Measurements from ENCODE around the gene APBA2.

Gene APBA2

GRCh38 chr15:28962851-28963710 lies 77.3 kb downstream of the APBA2 start:
- DNase-seq: no peak

GRCh38 chr15:28963711-28964081 lies 77.9 kb downstream of the APBA2 start:
- DNase-seq: no peak

GRCh38 chr15:28964098-28964497 lies 78.3 kb downstream of the APBA2 start:
- no peak for DNase-seq

GRCh38 chr15:28967066-28967465 lies 81.3 kb downstream of the APBA2 start:
- DNase-seq: no peak

- no peak for DNase-seq
These were observed 82.2 kb downstream of the APBA2 start for GRCh38 chr15:28967990-28968389.

- DNase-seq: no peak
These were observed 83.8 kb downstream of the APBA2 start for GRCh38 chr15:28969511-28970085.

GRCh38 chr15:28974142-28974541 lies 88.4 kb downstream of the APBA2 start:
- DNase-seq: no peak

- peak; percentile 36 for DNase-seq
These were observed 90.0 kb downstream of the APBA2 start for GRCh38 chr15:28975766-28976179.

GRCh38 chr15:28977377-28978010 lies 91.7 kb downstream of the APBA2 start:
- DNase-seq: no peak

GRCh38 chr15:28978011-28978378 lies 92.2 kb downstream of the APBA2 start:
- DNase-seq: no peak

- no peak for DNase-seq
These were observed 92.9 kb downstream of the APBA2 start for GRCh38 chr15:28978661-28979060.

- DNase-seq: no peak
These were observed 93.6 kb downstream of the APBA2 start for GRCh38 chr15:28979208-28979841.

GRCh38 chr15:28980709-28981350 lies 95.1 kb downstream of the APBA2 start:
- no peak for DNase-seq

GRCh38 chr15:28981351-28981720 lies 95.6 kb downstream of the APBA2 start:
- DNase-seq: no peak

GRCh38 chr15:28981921-28982320 lies 96.1 kb downstream of the APBA2 start:
- no peak for DNase-seq

GRCh38 chr15:28982886-28983285 lies 97.1 kb downstream of the APBA2 start:
- no peak for DNase-seq

- no peak for DNase-seq
These were observed 97.9 kb downstream of the APBA2 start for GRCh38 chr15:28983432-28984311.

- DNase-seq: no peak
These were observed 98.9 kb downstream of the APBA2 start for GRCh38 chr15:28984421-28985315.

GRCh38 chr15:28985316-28985645 lies 99.5 kb downstream of the APBA2 start:
- no peak for DNase-seq

- DNase-seq: no peak
These were observed 99.9 kb downstream of the APBA2 start for GRCh38 chr15:28985691-28986090.

- DNase-seq: no peak
These were observed 100.3 kb downstream of the APBA2 start for GRCh38 chr15:28986108-28986507.

Data from KG1 (cell line).